ENCODE results near the gene CDHR2. TPM values are rescaled to one million over a fixed set of nuclear protein-coding genes. Genes with fewer than 3 reads are reported as not detected.

Gene CDHR2
- total RNA-seq, 1 donor from 2014 or later, result 0.43 TPM

DNA sequence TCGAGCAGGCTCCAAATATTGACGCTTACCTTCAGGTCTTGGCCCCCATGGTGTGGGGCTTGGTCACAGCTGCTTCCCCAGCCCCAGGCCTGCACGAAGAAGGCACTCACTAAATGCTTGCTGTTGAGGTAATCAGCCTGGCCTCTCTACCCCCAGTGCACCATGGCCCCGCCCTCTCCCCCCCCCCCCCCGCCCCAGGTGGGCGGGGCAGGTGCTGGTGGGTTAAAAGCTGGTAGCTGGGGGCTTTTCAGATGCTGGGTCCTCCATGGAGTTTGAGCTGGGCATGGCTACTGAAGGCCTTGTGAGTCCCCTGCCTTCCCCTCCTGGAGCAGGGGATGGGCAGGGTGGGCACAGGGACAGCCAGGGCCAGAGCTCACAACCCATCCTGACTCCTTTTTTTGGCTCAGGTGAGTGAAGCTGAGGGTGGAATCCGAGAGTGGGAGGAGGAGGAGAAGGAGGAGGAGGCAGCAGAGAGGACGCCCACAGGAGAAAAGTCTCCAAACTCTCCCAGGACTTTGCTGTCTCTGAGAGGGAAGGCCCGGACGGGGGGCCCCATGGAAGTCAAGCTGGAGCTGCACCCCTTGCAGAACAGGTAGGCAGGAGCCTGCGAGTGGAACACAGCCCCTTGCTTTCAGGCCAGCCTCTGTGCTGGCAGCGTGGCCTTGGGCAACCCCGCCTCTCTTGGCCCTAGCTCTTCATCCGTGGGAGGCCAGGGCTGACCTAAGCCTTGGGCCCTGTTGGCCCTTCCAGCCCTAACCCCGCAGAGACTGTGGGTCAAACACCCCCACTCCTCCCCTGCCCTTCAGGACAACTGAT lies 93.7 kb downstream of the CDHR2 start:
- no peak for DNase-seq (ENCODE audit: extremely low spot score, unreplicated experiment)
- no peak overlapping the region for H3K27ac Mint-ChIP-seq (ENCODE audit: unreplicated experiment)
- peaks cover 5% of the 10 kb centered on the region for H3K27me3 Mint-ChIP-seq (ENCODE audit: unreplicated experiment)
- H3K36me3 Mint-ChIP-seq (ENCODE audit: unreplicated experiment), result no peaks in the 10 kb centered on the region
- peaks cover 9% of the 10 kb centered on the region for H3K4me1 Mint-ChIP-seq (ENCODE audit: unreplicated experiment)
- TF ChIP-seq, protein P1, sequence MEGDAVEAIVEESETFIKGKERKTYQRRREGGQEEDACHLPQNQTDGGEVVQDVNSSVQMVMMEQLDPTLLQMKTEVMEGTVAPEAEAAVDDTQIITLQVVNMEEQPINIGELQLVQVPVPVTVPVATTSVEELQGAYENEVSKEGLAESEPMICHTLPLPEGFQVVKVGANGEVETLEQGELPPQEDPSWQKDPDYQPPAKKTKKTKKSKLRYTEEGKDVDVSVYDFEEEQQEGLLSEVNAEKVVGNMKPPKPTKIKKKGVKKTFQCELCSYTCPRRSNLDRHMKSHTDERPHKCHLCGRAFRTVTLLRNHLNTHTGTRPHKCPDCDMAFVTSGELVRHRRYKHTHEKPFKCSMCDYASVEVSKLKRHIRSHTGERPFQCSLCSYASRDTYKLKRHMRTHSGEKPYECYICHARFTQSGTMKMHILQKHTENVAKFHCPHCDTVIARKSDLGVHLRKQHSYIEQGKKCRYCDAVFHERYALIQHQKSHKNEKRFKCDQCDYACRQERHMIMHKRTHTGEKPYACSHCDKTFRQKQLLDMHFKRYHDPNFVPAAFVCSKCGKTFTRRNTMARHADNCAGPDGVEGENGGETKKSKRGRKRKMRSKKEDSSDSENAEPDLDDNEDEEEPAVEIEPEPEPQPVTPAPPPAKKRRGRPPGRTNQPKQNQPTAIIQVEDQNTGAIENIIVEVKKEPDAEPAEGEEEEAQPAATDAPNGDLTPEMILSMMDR (IDR thresholded peaks at IDR 0.05), result no peak
- H3K4me3 Mint-ChIP-seq (ENCODE audit: unreplicated experiment), result no peak overlapping the region
- H3K9me3 Mint-ChIP-seq (ENCODE audit: unreplicated experiment), result no peaks in the 10 kb centered on the region

DNA sequence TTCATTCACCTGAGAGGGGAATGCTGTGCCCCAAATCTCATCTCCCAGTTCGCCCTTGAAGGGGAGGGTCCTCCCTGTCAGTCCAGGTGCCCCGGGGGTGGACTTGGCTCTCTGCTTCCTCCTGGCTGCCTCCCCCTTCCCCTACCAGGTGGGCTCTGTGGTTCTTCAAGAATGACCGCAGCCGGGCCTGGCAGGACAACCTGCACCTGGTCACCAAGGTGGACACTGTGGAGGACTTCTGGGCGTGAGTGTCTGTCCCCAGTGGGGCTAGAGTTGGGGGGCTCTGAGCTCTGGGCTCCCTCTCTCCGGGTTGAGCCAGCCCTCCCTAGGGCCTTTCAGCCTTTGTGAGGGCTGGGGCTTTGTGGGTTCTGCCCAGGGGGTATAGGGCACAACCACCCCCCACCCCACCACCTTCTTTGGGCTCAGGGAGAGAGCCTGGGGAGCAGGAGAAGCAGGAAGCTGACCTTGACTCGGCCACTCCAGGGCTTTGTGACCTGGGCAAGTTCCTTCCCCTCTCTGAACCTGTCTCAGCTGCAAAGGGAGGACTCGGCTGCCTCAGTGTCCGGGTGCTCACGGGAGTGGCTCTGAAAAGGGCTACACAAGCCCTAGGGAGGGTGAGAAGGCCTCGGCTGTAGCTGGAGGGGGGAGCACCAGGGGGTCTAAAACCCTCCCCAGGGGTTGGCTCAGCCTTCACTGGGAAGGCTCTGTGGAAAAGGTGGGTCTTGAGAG lies 94.5 kb downstream of the CDHR2 start:
- Mint-ChIP-seq H3K36me3 (ENCODE audit: unreplicated experiment) (no peaks in the 10 kb centered on the region), H3K4me1 (ENCODE audit: unreplicated experiment) (peaks cover 16% of the 10 kb centered on the region), H3K27me3 (ENCODE audit: unreplicated experiment) (no peaks in the 10 kb centered on the region), H3K9me3 (ENCODE audit: unreplicated experiment) (no peaks in the 10 kb centered on the region), H3K4me3 (ENCODE audit: unreplicated experiment) (no peak overlapping the region), H3K27ac (ENCODE audit: unreplicated experiment) (no peak overlapping the region)
- DNase-seq (ENCODE audit: extremely low spot score, unreplicated experiment), result no peak
- TF ChIP-seq, protein P1 (IDR thresholded peaks at IDR 0.05), result no peak

DNA sequence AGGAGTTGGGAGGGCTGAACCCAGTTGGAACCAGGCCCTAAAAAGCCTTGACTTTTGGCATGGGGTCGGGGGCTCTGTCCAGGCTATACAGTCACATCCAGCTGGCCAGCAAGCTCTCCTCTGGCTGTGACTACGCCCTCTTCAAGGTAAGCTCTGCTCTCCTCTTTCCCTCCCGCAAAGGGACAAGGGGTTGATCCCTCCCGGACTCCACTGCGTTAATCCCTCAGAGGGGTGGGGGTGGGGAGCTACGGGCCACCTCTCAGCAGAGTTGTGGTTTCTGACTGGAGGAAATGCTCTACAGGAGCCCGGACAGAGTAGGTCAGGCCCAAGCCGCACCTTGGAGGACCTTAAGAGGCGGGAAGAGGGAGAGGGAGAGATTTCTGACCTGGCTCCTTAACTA lies 95.2 kb downstream of the CDHR2 start:
- Mint-ChIP-seq H3K27ac (ENCODE audit: unreplicated experiment) (no peak overlapping the region), H3K4me1 (ENCODE audit: unreplicated experiment) (peaks cover 21% of the 10 kb centered on the region), H3K36me3 (ENCODE audit: unreplicated experiment) (no peaks in the 10 kb centered on the region), H3K4me3 (ENCODE audit: unreplicated experiment) (no peak overlapping the region), H3K9me3 (ENCODE audit: unreplicated experiment) (no peaks in the 10 kb centered on the region), H3K27me3 (ENCODE audit: unreplicated experiment) (no peaks in the 10 kb centered on the region)
- no peak for DNase-seq (ENCODE audit: extremely low spot score, unreplicated experiment)
- TF ChIP-seq, protein P1 (IDR thresholded peaks at IDR 0.05), result no peak

DNA sequence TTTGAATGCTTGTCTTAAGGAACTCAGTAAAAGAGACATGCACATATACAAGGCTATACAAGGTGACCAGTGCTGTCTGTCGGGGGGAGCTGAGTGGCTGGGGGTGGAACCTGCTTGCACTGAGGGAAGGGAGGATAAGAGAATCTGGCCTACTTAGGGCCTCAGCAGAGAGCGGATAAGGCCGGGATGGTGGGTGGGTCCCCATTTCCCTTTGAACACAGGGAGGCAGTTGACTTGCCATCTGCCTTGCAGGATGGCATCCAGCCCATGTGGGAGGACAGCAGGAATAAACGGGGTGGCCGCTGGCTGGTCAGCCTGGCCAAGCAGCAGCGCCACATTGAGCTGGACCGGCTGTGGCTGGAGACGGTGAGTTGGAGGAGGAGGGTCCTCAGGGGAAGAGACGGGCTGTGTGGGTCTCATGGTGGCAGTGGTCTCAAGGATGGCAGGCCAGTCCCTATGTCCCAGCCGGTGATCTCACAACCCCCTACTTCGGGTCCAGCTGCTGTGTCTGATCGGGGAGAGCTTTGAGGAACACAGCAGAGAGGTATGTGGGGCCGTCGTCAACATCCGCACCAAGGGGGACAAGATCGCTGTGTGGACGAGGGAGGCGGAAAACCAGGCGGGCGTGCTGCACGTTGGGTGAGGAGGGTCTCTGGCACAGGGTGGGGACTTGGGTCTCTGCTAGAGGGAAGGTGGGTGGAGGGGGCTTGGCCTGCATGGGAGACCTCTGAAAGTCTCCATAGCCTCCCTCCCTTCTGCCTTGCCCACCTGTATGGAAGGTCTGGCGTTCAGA lies 95.9 kb downstream of the CDHR2 start:
- TF ChIP-seq, protein P1 (IDR thresholded peaks at IDR 0.05), result no peak
- DNase-seq (ENCODE audit: extremely low spot score, unreplicated experiment), result no peak
- Mint-ChIP-seq H3K4me1 (ENCODE audit: unreplicated experiment) (peaks cover 25% of the 10 kb centered on the region), H3K27ac (ENCODE audit: unreplicated experiment) (no peak overlapping the region), H3K4me3 (ENCODE audit: unreplicated experiment) (no peak overlapping the region), H3K36me3 (ENCODE audit: unreplicated experiment) (no peaks in the 10 kb centered on the region), H3K9me3 (ENCODE audit: unreplicated experiment) (no peaks in the 10 kb centered on the region), H3K27me3 (ENCODE audit: unreplicated experiment) (no peaks in the 10 kb centered on the region)

Small RNA genes lying within 50 kb of the gene (microRNA-seq; reads per million reads assigned to microRNA genes)
- gene MIR4281 (ENCODE audit: unreplicated experiment), result not detected

Other genes starting within 250 kb of the CDHR2 start
- gene KIAA1191, start 187.6 kb upstream of the CDHR2 start, total RNA-seq, result 83.3 and 89.7 TPM in 2 replicates
- gene ARL10, start 183.9 kb upstream of the CDHR2 start, total RNA-seq, result 25.9 and 32.8 TPM in 2 replicates
- gene NOP16, start 160.7 kb upstream of the CDHR2 start, total RNA-seq, result 15.5 and 19.8 TPM in 2 replicates
- 79.3 and 83.8 TPM in 2 replicates for gene HIGD2A, start 160.6 kb upstream of the CDHR2 start, total RNA-seq
- gene CLTB, start 132.8 kb upstream of the CDHR2 start, total RNA-seq, result 89.0 and 95.1 TPM in 2 replicates
- gene FAF2, start 101.0 kb upstream of the CDHR2 start, total RNA-seq, result 46.9 and 47.6 TPM in 2 replicates
- 47.3 and 53.0 TPM in 2 replicates for gene RNF44, start 11.9 kb upstream of the CDHR2 start, total RNA-seq
- 1.6 TPM in 2 replicates for gene GPRIN1, start 60.8 kb downstream of the CDHR2 start, total RNA-seq
- gene SNCB, start 81.2 kb downstream of the CDHR2 start, total RNA-seq, result not detected in 2 replicates
- gene EIF4E1B, start 81.3 kb downstream of the CDHR2 start, total RNA-seq, result not detected in 2 replicates
- gene TSPAN17, start 98.1 kb downstream of the CDHR2 start, total RNA-seq, result 41.8 and 45.5 TPM in 2 replicates